HEK293 (cell line): Measurements from ENCODE around the gene RCC1.
A peak's percentile ranks its signal among the peaks of the same experiment; 100 is the strongest.

Experiments
- CTCF ChIA-PET: fragments of 350-600 bp; formaldehyde crosslinking; extraction: SDS; loops from one replicate; lab custom pipeline; 2021; ENCODE audit warnings: antibody characterized with exemption; lab: Yijun Ruan, JAX
- POLR2A ChIA-PET: fragments of 300-600 bp; formaldehyde crosslinking; extraction: SDS; loops from one replicate; lab custom pipeline; 2020; ENCODE audit warnings: antibody characterized with exemption, inconsistent platforms; lab: Yijun Ruan, JAX
- H3K27ac ChIP-seq: fragments of 200-500 bp; sonication (Bioruptor generic); 2 replicates; pipeline ENCODE4 v1.5.1; 2014; ENCODE audit warnings: low read depth, low read length, control low read depth, inconsistent platforms; ENCODE audit errors: extremely low read depth
- H3K36me3 ChIP-seq, 2 experiments: fragments of 200-500 bp in 1 of 2; sonication (Bioruptor generic) in 1 of 2; 1 replicate in 1 of 2; 2 replicates in 1 of 2; pipeline ENCODE4 v1.5.1; 2014 to 2017; ENCODE audit warnings: inconsistent platforms in 2 of 2, low read length in 2 of 2; ENCODE audit not compliant: control insufficient read depth in 2 of 2, insufficient read depth in 1 of 2
- H3K4me1 ChIP-seq: fragments of 200-500 bp; sonication (Bioruptor generic); 2 replicates; pipeline ENCODE4 v1.5.1; 2014; ENCODE audit warnings: mild to moderate bottlenecking, low read length, inconsistent platforms; ENCODE audit not compliant: control insufficient read depth, insufficient read depth
- H3K4me3 ChIP-seq: 2 replicates; pipeline ENCODE4 v1.5.1; 2011; ENCODE audit warnings: low read depth, mild to moderate bottlenecking, control low read depth, low read length, moderate library complexity
- H3K9me3 ChIP-seq: fragments of 200-500 bp; sonication (Bioruptor generic); 2 replicates; pipeline ENCODE4 v1.5.1; 2014; ENCODE audit warnings: low read depth, low read length, inconsistent platforms; ENCODE audit not compliant: control insufficient read depth, insufficient read depth
- KLF8 ChIP-seq: fragments of 450-650 bp; formaldehyde crosslinking; IDR thresholded peaks from 2 replicates; pipeline ENCODE4 v1.5.1; 2016; ENCODE audit warnings: missing biosample characterization, missing genetic modification characterization
- PRDM1 ChIP-seq: fragments of 450-650 bp; formaldehyde crosslinking; IDR thresholded peaks from 2 replicates; pipeline ENCODE4; 2016; ENCODE audit warnings: missing biosample characterization, missing genetic modification characterization
- ZBTB17 ChIP-seq: fragments of 450-650 bp; formaldehyde crosslinking; IDR thresholded peaks from 2 replicates; pipeline ENCODE4 v1.5.1; 2016; ENCODE audit warnings: missing biosample characterization, missing genetic modification characterization
- ZNF184 ChIP-seq: fragments of 450-650 bp; IDR thresholded peaks from 2 replicates; pipeline ENCODE4 v1.5.1; 2018; ENCODE audit warnings: missing biosample characterization, mild to moderate bottlenecking, missing genetic modification characterization
- ZNF211 ChIP-seq: fragments of 450-650 bp; formaldehyde crosslinking; IDR thresholded peaks from 2 replicates; pipeline ENCODE4 v1.5.1; 2016; ENCODE audit warnings: low read depth, missing biosample characterization, missing genetic modification characterization
- ZNF266 ChIP-seq: fragments of 450-650 bp; formaldehyde crosslinking; IDR thresholded peaks from 2 replicates; pipeline ENCODE4 v1.5.1; 2016; ENCODE audit warnings: missing biosample characterization, missing genetic modification characterization, low read depth
- ZNF292 ChIP-seq: fragments of 450-650 bp; formaldehyde crosslinking; IDR thresholded peaks from 2 replicates; pipeline ENCODE4 v1.5.1; 2016; ENCODE audit warnings: low read depth, missing biosample characterization, missing genetic modification characterization, borderline replicate concordance
- ZNF341 ChIP-seq: fragments of 450-650 bp; formaldehyde crosslinking; IDR thresholded peaks from 2 replicates; pipeline ENCODE4; 2016; ENCODE audit warnings: low read depth, missing biosample characterization, missing genetic modification characterization
- ZNF664 ChIP-seq: fragments of 450-650 bp; formaldehyde crosslinking; IDR thresholded peaks from 2 replicates; pipeline ENCODE4 v1.5.1; 2016; ENCODE audit warnings: missing biosample characterization, missing genetic modification characterization
- ZNF677 ChIP-seq: fragments of 450-650 bp; IDR thresholded peaks from 2 replicates; pipeline ENCODE4 v1.5.0; 2018; ENCODE audit warnings: missing biosample characterization, mild to moderate bottlenecking, missing genetic modification characterization, moderate library complexity
- ZNF791 ChIP-seq: fragments of 450-650 bp; formaldehyde crosslinking; IDR thresholded peaks from 2 replicates; pipeline ENCODE4 v1.5.1; 2016; ENCODE audit warnings: missing biosample characterization, missing genetic modification characterization
- ZNF843 ChIP-seq: fragments of 450-650 bp; formaldehyde crosslinking; IDR thresholded peaks from 2 replicates; pipeline ENCODE4 v1.5.1; 2016; ENCODE audit warnings: missing biosample characterization, missing genetic modification characterization
- TF ChIP-seq, protein P1 (sequence below): fragments of 450-650 bp; formaldehyde crosslinking; IDR thresholded peaks from 2 replicates; pipeline ENCODE4 v1.5.1; 2016; ENCODE audit warnings: missing biosample characterization, missing genetic modification characterization, borderline replicate concordance
- TF ChIP-seq, protein P2 (sequence below): fragments of 450-650 bp; formaldehyde crosslinking; IDR thresholded peaks from 2 replicates; pipeline ENCODE4 v1.5.1; 2017; ENCODE audit warnings: missing biosample characterization, missing genetic modification characterization
- TF ChIP-seq, protein P3 (sequence below): fragments of 450-650 bp; formaldehyde crosslinking; IDR thresholded peaks from 2 replicates; pipeline ENCODE4 v1.5.1; 2016; ENCODE audit warnings: missing biosample characterization, missing genetic modification characterization
- TF ChIP-seq, protein P4 (sequence below): fragments of 450-650 bp; formaldehyde crosslinking; IDR thresholded peaks from 2 replicates; pipeline ENCODE4 v1.5.1; 2016; ENCODE audit warnings: missing biosample characterization, missing genetic modification characterization

The RCC1 gene

DNA sequence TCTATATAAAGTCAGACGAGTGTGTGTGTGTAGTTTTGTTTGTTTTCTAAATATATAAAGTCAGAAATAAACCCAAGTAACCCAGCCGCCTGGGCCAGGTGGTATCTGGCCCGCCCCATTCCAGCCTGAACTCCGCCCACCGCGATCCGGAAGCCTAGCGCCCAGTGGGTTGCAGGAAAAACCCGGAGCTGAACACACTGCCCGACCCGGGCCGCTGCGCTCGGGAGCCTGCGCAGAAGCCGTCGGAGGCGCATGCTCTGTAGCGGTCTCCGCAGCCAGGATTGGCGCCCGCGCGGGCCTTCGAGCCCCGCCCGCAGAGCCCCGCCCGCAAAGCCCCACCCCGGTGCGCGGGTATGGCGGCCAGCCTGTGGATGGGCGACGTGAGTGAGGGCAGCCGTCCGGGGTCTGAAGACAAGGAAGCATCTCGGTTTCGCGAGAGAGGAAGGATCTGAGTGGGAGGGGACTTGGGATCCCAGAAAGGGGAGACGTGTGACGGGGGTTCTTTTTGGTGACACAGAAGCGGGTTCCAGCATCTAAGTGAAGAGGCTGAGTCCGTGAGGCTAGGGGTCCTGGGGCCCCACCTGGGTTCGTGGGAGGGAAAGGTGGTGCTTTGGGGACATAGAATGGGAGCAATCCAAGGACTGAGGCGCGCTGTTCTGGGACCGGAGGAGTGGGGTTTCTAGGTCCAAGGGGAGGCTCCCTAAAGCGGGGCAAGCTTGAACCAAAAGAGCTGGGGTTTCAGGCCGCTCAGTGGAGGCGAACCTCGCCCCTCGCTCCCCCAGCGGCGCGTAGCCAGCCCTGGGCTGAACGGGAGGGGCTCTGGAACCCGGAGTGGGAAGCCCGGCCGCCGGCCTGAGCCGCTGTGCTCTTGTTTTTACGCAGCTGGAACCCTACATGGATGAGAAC is 47.2 kb downstream of the RCC1 start, which contains the start of gene TRNAU1AP (continued):
- TF ChIP-seq, protein P1, sequence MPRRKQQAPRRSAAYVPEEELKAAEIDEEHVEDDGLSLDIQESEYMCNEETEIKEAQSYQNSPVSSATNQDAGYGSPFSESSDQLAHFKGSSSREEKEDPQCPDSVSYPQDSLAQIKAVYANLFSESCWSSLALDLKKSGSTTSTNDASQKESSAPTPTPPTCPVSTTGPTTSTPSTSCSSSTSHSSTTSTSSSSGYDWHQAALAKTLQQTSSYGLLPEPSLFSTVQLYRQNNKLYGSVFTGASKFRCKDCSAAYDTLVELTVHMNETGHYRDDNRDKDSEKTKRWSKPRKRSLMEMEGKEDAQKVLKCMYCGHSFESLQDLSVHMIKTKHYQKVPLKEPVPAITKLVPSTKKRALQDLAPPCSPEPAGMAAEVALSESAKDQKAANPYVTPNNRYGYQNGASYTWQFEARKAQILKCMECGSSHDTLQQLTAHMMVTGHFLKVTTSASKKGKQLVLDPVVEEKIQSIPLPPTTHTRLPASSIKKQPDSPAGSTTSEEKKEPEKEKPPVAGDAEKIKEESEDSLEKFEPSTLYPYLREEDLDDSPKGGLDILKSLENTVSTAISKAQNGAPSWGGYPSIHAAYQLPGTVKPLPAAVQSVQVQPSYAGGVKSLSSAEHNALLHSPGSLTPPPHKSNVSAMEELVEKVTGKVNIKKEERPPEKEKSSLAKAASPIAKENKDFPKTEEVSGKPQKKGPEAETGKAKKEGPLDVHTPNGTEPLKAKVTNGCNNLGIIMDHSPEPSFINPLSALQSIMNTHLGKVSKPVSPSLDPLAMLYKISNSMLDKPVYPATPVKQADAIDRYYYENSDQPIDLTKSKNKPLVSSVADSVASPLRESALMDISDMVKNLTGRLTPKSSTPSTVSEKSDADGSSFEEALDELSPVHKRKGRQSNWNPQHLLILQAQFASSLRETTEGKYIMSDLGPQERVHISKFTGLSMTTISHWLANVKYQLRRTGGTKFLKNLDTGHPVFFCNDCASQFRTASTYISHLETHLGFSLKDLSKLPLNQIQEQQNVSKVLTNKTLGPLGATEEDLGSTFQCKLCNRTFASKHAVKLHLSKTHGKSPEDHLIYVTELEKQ = no peak
- TF ChIP-seq ZNF664 = no peak
- TF ChIP-seq ZNF292 (tag by site-specific recombination) = no peak
- TF ChIP-seq ZNF341 (tag by site-specific recombination) = no peak
- TF ChIP-seq, protein P2, sequence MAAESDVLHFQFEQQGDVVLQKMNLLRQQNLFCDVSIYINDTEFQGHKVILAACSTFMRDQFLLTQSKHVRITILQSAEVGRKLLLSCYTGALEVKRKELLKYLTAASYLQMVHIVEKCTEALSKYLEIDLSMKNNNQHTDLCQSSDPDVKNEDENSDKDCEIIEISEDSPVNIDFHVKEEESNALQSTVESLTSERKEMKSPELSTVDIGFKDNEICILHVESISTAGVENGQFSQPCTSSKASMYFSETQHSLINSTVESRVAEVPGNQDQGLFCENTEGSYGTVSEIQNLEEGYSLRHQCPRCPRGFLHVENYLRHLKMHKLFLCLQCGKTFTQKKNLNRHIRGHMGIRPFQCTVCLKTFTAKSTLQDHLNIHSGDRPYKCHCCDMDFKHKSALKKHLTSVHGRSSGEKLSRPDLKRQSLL (tag by site-specific recombination) = no peak; the same call in 1 of the 2 replicates
- TF ChIP-seq ZNF211 (tag by site-specific recombination) = no peak
- peak; percentile 69 for TF ChIP-seq ZBTB17 (tag by site-specific recombination)
- TF ChIP-seq KLF8 (tag by site-specific recombination) = peak; percentile 98
- peak; percentile 48; the same call in 1 of the 2 replicates for TF ChIP-seq ZNF843 (tag by site-specific recombination)
- TF ChIP-seq PRDM1 = no peak
- TF ChIP-seq ZNF266 (tag by site-specific recombination) = 0 out of 2 replicates have a peak, but pooled peaks have one; percentile 25
- TF ChIP-seq ZNF791 (tag by site-specific recombination) = no peak

DNA sequence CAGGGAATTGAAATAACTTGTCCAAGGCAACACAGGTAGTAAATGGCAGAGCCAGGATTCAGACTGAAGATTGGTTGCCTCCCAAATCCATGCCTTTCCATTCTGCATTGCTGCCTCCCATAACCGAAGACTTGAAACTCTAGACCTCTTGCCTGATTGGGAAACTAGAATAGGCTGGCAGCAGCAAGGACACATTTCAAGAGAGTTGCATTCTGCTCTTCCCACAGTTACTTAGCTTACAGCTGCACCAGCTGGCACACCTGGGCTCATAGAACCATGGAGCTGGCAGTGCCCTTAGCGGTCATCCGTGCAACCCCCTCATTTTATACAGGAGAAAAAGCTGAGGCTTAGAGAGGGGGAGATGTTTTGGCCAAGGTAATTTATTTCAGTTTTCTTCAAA is 55.0 kb downstream of the RCC1 start:
- TF ChIP-seq, protein P3, sequence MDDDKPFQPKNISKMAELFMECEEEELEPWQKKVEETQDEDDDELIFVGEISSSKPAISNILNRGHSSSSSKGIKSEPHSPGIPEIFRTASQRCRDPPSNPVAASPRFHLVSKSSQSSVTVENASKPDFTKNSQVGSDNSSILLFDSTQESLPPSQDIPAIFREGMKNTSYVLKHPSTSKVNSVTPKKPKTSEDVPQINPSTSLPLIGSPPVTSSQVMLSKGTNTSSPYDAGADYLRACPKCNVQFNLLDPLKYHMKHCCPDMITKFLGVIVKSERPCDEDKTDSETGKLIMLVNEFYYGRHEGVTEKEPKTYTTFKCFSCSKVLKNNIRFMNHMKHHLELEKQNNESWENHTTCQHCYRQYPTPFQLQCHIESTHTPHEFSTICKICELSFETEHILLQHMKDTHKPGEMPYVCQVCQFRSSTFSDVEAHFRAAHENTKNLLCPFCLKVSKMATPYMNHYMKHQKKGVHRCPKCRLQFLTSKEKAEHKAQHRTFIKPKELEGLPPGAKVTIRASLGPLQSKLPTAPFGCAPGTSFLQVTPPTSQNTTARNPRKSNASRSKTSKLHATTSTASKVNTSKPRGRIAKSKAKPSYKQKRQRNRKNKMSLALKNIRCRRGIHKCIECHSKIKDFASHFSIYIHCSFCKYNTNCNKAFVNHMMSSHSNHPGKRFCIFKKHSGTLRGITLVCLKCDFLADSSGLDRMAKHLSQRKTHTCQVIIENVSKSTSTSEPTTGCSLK (tag by site-specific recombination) = no peak
- TF ChIP-seq ZNF184 (tag by site-specific recombination) (no peak), ZNF677 (tag by site-specific recombination) (no peak)
- TF ChIP-seq, protein P4, sequence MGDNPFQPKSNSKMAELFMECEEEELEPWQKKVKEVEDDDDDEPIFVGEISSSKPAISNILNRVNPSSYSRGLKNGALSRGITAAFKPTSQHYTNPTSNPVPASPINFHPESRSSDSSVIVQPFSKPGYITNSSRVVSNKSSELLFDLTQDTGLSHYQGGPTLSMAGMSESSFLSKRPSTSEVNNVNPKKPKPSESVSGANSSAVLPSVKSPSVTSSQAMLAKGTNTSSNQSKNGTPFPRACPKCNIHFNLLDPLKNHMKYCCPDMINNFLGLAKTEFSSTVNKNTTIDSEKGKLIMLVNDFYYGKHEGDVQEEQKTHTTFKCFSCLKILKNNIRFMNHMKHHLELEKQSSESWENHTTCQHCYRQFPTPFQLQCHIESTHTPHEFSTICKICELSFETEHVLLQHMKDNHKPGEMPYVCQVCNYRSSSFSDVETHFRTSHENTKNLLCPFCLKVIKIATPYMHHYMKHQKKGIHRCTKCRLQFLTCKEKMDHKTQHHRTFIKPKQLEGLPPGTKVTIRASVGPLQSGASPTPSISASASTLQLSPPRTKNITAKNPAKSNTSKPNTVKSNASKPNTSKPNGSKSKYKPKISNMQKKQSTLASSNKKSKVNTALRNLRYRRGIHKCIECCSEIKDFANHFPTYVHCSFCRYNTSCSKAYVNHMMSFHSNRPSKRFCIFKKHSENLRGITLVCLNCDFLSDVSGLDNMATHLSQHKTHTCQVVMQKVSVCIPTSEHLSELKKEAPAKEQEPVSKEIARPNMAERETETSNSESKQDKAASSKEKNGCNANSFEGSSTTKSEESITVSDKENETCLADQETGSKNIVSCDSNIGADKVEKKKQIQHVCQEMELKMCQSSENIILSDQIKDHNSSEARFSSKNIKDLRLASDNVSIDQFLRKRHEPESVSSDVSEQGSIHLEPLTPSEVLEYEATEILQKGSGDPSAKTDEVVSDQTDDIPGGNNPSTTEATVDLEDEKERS (tag by site-specific recombination) = no peak
- Histone ChIP-seq H3K4me3 (no peak overlapping the region), H3K9me3 (no peaks in the 10 kb centered on the region), H3K36me3 (peaks cover 45 to 89% of the 10 kb centered on the region in 2 experiments), H3K27ac (no peak overlapping the region), H3K4me1 (no peaks in the 10 kb centered on the region)
- POLR2A ChIA-PET = interaction anchor here (5.5 kb wide), 1 partner anchor 20 kb away, joined by 30 read pairs; no protein-coding TSS in a partner anchor
- CTCF ChIA-PET = interaction anchor here (0.6 kb wide), 1 partner anchor 150 kb away, joined by 4 read pairs; no protein-coding TSS in a partner anchor
